ENCODE measurements around the gene APLNR.

DNA sequence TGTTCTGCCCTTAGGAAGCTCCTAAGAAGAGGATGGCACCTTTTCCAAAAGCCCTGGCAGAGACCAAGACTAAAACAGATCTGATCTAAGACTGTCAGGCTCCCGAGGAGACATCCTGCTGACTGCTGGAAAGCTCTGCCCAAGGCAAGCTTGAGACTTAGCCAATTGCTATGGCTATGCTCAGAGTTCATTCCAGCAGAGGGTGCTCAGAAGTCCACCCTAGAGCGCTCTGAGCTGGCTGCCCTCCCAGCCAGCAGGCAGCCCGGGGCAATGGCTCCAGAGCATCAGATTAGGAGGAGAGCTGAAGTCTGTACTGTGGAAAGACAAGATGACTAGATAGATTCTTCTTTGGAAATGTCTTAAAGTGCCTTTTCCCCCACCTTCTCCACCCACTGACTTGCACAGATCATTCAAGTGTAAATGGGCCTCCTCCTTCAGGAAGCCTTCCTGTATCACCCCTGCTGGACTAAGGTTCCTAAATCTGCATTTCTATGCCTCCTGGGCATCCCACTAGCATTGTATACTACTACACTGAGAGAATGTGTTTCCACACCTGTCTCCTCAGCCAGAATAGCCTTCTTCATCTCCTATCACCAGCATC, 31.9 kb downstream of the APLNR start:
- no peak for TF ChIP-seq EZH2 (IDR thresholded peaks at IDR 0.05; ENCODE audit: low read length, missing control alignments)
- TF ChIP-seq, protein P1, sequence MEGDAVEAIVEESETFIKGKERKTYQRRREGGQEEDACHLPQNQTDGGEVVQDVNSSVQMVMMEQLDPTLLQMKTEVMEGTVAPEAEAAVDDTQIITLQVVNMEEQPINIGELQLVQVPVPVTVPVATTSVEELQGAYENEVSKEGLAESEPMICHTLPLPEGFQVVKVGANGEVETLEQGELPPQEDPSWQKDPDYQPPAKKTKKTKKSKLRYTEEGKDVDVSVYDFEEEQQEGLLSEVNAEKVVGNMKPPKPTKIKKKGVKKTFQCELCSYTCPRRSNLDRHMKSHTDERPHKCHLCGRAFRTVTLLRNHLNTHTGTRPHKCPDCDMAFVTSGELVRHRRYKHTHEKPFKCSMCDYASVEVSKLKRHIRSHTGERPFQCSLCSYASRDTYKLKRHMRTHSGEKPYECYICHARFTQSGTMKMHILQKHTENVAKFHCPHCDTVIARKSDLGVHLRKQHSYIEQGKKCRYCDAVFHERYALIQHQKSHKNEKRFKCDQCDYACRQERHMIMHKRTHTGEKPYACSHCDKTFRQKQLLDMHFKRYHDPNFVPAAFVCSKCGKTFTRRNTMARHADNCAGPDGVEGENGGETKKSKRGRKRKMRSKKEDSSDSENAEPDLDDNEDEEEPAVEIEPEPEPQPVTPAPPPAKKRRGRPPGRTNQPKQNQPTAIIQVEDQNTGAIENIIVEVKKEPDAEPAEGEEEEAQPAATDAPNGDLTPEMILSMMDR (conservative IDR thresholded peaks at IDR 0.05 in 1 of 2, IDR thresholded peaks at IDR 0.05 in 1 of 2; ENCODE audit: low read depth in 1 of 2, low read length in 2 of 2), result peak in 1 of 2 donors; percentile 17

Data from fibroblast of lung (primary cell).